ENCODE data around the gene SENP8.

The SENP8 gene

DNA sequence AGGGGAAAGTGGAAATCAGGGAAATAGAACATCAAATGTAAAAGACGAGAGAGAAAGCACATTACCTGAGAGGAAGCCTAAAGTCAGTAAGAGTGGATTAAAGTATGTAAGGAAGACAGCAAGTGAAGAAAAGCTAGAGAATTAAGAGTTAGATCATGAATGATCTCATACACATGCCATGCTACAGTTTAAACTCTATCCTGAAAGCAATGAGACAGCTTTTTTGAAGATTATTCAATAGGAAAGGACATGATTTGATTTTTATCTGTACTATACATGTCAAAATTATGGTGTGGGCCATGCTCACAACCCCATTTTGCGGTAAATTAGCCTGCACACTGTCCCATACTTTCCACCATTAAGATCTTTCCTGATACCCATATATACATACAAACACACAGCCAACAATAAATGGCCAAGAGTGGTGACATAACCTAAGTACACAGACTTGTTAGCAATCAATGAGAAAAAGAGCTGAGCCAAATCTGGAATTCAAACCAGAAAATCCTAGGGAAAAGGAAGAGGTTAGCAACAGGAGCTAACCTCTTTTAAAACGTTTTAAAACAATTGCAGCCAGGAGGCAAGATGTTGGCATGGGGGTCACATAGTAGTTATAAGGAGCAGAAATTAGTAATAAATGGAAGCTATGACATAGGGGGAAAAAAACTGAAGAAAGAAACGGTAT is 4.7 kb upstream of the SENP8 start:
- DNase-seq (ENCODE audit: low spot score): no peak

DNA sequence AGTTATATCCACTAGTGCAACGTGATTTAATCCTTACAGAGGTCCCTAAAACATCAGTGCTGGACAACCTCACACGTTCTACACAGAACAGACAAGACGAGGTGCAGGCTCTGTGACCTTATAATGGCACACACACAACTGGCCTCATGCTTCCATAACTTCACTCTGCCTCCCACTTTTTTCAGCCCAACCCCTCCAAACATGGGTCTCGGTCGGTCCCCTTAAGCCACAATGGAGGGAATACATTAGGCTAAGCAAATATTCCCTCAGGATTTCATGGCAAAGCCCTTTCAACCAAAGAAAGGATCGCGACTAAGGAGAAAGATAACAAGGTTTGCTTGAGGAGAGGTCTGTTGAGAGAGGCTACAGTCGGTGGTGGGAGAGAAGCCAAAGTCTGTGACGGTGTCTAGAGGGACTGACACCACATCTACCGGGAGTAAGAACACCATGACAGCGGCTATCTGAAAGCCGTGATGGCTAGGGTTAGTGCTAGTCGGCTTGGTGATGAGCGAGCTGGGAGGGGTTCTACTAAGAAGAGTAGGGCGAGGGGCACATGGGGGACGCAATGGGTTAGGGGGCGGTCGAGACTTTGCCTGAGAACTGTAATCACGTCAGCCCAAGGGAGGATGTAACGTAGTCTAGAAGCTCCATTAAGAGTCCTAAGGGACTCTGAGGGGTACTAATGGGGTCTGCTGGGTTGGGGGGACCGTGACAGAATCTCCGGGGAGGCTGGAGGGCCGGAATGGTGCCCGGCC is 1.3 kb upstream of the SENP8 start:
- peak; percentile 29 for DNase-seq (ENCODE audit: low spot score)

DNA sequence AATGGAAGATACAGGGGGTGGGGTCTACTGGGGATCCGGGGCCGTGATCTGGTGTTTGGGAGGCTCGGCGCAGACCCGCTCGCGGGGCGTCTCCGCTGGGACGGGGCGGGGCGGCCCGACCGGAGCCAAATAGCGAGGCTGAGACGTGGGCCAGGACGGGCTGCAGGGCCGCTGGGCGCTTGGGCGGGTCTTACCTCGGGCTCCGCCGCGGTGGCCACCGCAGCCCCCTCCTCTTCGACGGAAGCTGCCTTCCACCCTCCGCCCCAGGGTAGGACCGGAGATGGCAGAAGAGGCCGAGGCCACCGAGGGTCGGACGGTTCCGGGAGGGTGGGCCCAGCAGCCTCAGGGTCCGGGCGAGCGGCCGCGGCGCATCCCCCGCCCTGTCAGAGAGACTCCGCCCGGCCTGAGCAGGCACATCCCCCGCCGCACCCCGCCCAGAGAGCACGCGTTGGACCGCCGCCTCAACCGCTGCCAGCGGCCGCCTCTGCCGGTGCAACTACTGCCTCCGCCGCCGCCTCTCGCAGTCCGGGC is 652 bp upstream of the SENP8 start:
- DNase-seq (ENCODE audit: low spot score): no peak

DNA sequence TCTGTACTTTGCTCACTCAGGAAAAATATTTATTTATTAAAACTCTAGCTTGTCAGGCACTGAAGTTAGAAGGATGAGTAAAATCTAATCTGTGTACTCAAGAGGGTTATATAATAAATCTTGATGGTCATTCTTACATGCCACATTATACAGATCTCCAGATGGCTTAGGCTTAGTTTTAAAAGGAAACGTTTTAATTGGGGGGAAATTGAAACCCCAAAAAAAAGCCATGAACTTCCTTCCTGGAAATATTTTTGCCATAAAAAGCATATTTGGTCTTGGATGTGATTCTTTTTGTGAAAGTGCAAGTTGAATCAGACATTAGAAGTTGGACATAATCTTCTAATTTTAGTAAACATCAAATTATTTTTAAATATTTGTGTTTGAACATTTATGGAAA is 6.0 kb downstream of the SENP8 start:
- no peak for DNase-seq (ENCODE audit: low spot score)

DNA sequence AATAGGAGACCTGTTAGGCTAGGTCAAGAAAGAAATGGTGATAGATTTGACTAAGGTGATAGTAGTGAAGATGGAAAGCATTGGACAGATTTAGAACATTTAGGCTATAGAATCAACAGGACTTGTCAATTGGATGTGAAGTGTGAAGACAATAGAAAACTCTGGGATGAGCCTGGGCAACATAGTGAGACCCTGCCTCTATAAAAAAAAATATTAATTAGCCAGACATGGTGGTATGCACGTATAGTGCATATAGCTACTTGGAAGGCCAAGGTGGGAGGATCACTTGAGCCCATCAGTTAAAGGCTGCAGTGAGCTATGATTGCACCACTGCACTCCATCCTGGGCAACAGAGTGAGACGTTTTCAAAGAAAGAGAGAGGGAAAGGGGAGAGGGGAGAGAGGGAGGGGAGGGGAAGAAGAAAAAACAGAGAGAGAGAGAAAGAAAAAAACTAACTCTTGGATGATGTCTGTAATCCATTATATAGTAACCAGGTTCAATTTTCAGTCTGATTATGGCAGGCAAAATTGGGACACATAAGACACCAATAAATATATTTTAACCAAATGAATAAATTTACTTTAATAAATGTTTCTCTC is 9.6 kb downstream of the SENP8 start:
- no peak for DNase-seq (ENCODE audit: low spot score)

DNA sequence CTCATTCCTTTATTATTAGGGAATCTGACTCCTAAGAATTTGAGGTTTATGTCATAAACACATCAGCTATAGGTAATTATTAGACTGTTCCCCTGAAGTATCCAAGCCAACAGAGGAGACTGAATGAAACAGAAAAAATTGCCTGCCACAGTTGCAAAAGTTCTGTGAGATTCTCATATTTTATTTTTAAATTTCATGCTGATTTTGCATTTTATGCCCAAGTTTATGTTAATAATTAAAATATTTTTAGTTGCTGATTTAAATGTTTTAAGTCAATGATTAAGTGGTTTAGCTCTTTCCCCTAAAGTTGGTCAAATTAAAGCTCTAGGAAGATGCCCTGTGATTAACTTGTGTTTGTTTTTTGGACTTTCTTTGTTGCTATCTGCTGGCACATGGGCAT is 10.2 kb downstream of the SENP8 start:
- DNase-seq (ENCODE audit: low spot score): no peak

DNA sequence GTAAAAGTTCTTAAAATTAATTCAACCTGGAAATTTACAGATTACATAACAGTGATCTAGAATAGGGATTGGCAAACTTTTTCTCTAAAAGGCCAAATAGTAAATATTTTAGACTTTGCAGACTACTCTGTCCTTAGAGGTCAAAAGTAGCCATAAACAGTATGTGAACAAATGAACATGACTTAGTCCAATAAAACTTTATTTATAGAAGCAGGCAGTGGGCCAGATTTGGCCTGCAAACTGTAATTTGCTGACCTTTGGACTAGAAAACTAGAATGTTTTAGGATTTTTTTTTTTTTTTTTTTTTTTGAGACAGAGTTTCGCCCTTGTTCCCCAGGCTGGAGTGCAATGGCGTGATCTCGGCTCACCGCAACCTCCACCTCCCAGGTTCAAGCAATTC is 12.1 kb downstream of the SENP8 start:
- DNase-seq (ENCODE audit: low spot score): no peak

DNA sequence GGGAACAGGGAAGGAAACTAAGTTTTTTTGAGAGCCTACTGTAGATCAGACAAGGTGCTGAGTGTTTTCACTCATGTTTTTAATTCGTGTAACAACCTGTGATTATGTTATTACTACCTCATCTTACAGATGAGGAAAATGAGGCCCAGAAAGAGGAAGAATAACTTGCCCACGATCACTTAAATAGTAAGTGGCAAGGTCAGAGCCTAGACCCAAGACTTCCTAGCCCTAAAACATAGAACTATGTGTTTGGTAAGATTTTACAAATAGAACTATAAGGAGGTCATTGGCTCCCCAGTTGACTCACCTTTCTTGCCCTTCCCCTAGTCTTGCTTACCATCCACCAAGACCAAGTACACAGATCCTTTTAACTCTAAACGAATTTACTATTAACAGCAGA is 13.7 kb downstream of the SENP8 start:
- DNase-seq (ENCODE audit: low spot score): no peak

DNA sequence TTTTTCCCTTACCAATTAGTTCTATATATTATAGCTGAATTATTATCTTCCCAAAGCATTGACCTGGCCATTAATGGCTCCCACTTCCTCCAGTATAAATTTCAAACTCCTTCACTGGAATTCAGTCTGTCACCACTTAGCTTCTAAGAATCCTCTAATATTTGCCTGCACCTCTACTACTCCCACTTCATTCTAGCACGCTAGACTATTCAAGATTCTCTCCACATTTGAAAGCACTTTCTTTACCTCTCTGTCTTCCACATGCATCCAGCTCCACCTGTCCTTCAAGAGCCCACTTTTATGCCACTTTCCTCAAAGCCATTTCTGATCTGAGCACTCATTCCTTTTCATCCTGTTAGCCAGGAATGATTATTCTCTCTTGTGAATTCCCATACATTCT is 15.0 kb downstream of the SENP8 start:
- no peak for DNase-seq (ENCODE audit: low spot score)

DNA sequence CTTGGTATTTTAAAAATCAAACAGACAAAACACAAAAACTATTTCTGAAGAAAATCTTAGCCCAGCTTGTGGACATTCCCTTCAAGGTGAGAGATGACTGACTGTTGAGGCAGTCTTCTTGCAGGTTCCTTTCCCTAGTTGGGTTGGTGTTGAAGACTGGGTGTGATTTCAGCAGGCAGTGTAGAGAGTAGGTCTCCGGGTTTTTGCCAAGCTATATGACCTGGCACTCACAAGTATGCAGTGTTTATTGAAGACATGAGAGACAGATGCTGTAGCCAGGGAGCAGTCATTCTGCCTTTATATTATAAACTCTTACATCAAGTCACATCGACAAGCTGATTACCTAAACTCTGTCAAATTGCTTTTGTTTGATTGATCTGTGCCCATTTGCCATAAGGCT is 17.5 kb downstream of the SENP8 start:
- DNase-seq (ENCODE audit: low spot score): no peak

DNA sequence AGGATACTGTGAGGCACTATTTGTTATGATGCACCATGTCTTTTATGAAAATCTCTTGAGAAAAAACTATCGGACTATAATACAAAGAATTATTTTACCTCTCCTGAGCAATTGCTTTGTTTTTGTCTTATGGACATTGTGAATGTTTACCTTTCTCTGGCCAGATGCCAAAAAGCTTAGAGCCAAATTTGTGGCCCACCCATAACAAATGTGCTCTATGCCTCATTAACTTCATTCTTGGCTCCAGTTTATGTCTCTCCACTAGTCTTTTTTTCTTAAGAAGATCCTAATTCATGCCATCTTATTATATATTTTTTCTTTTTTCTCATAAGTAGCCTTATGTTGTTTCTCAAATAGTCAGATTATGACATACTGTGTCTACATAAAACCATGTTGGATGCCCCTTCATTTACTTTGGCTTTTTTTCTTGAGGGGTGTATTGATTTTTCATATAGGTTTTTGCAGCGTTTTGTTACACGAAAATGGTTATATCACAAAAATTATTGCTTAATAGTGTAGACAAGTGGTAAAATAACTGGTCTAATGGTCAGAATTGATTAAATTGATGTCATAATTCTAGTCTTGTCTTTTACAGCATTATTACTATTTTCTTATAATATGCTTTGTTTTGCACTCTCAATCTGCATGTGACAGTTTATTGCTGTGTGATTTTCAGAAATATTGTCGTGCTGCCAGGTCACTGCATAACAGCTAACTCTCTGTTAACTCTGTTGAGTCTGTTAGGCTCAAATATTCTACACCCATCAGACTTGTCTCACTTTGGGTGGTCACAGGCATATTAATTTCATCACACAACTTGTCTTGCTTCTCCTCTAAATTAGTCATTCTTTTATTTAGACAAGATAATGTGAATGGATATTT is 18.2 kb downstream of the SENP8 start:
- no peak for DNase-seq (ENCODE audit: low spot score)

DNA sequence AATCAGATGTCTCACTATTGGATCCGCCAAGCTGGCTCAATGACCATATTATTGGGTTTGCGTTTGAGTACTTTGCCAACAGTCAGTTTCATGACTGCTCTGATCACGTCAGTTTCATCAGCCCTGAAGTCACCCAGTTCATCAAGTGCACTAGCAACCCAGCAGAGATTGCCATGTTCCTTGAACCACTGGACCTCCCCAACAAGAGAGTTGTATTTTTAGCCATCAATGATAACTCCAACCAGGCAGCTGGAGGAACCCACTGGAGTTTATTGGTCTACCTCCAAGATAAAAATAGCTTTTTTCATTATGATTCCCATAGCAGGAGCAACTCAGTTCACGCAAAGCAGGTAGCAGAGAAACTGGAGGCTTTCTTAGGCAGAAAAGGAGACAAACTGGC is 21.5 kb downstream of the SENP8 start:
- no peak for DNase-seq (ENCODE audit: low spot score)

DNA sequence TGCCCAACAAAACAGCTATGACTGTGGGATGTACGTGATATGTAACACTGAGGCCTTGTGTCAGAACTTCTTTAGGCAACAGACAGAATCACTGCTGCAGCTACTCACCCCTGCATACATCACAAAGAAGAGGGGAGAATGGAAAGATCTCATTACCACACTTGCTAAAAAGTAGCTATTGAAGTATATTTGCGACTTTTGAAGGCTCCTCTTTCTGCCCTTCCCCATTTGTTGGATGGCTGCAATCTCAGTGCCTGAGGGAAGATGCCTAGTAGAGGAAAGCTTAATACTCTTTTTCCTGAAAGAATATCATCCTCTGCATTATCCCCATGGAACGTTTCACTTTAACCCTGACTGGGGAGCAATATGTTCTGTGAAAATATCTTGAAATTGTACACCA is 21.9 kb downstream of the SENP8 start:
- no peak for DNase-seq (ENCODE audit: low spot score)

DNA sequence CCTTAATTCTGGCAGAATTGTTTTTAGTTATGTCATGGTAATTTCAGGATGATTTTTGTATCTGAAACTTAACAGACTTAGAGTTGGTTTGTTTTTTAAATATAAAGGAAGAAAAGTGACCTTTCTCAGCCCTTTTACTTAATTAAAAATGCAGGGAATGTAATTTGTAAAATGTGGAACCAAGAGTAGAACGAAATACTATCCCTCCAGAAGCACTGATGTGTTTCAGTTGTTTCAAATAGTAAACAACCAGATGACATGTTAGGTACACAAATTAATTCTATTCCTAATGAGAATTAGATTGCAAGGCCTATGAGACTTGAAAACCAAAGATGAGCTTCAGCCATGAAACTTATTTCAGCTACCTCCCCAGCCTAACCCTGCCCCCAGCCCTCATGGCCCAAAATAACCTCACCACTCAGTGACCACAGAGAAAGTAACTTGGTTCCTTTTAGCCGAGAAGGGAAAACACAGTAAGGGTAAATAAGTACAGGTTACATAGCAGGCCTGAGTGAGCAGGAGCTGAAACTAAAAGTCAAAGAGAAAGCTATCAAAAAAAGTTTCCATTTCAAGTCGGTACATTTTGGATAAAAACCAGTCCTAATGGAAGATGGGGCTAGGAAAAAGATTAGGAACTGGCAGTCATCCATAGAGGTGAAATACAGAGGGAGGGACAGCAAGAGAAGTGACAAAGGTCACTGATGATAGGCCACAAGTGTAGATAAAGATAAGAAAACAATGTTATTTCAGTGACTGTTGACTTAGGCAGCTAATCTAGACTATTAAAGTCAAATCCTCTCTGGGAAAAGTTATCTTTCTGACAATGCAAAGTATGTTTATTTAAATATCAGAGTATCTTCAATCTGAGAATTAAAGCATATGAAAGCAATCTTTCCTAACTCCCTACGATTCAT is 23.2 kb downstream of the SENP8 start:
- no peak for DNase-seq (ENCODE audit: low spot score)

DNA sequence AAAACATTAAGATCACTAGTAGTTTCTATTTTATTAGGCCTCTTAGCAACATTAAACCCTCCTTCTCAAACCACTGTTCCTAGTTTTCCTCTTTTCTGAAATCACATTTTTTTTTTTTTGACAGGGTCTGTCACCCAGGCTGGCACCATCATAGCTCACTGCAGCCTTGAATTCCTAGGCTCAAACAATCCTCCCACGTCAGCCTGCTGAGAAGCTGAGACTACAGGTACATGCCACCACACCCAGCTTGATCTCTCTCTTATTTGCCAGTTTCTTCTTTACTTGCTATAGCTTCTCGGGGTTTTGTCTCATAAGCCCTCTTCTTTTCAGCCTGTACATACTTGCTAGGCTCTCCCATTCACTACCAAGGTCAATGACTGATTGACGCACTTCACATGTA is 28.0 kb downstream of the SENP8 start:
- DNase-seq (ENCODE audit: low spot score): no peak

DNA sequence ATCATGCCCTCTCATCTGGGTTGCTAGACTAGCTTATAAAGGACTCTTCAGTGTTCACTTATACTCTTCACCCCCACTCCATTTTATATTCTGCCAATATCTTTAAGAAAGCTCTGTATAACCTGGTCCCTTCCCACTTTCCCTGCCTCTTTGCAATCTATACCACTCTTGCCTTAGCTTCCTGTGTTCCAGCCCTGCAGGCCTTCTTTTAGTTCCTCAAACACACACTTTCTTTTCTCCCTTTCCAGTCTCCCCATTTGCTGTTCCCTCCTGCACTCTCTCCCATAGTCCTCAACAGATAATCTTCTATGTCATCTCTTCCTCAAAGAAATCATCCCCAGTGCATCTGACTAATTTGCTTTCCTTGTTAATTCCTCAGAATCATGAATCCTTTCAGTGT is 28.7 kb downstream of the SENP8 start:
- DNase-seq (ENCODE audit: low spot score): no peak

DNA sequence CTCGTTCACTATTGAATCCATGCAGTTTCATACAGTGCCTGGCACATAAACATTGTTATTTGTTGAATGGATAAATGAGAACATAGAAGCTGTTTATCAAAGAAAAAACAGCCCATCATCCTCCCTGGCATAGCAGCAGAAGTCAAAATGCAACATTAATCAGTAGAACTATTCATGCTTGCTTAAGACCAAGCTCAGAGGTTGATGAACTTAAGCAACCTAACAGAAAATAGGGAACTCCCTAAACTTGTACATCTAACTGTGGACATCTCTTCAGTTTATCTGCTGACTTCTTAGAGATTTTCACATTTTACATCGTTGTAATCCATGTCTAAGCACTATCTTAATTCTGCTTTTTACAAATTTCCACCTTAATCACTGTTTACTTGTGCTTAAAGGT is 29.2 kb downstream of the SENP8 start:
- DNase-seq (ENCODE audit: low spot score): no peak

DNA sequence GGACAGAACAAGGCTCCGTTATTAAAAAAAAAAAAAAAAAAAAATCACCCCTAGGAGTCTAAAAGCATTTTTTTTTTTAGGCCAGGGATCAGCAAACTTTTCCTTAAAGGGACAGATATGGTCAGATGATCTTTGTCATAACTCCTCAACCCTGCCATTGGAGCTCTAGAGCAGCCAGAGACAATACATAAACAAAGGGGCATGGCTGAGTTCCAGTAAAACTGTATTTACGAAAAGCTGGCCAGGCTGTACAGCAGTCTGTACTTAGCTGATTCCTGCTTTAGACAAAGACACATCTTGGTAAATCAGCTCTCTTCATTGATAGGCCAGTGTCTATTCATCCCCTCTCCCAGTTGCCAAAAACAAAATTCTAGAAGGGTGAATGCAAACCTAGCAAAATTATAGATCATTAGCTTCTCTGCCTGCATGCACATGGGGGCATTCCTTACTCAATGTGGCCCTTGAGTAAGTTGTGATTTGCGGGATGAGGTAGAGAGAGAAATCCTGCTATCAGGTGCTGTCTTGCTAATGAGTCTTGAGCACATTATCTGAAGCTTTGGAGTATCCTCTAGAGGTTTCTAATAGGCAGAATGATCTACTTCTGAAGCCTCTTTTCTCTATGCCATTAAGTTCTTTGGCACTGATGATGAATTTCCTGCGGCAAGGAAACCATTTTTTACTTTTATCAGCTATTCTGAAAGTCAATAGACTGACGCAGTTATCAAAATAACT is 35.2 kb downstream of the SENP8 start:
- no peak for DNase-seq (ENCODE audit: low spot score)

DNA sequence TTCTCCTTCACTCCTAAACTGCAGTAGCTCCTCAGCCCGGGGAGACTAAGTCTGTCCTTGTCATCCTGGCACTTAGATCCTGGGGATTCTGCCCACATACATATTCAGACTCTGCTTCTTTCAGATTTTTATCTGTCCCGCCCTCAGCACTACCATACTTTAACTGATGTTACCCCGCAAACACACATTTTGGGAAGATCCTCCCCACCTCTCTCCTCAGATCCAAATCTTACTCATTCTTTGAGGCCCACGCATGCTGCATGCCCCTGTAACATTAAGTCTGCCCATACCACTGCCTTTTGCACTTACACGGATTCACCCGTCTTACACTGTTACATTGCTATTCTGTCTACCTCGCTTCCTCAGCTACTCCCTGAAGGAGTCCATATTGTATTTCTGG is 36.1 kb downstream of the SENP8 start:
- DNase-seq (ENCODE audit: low spot score): no peak

DNA sequence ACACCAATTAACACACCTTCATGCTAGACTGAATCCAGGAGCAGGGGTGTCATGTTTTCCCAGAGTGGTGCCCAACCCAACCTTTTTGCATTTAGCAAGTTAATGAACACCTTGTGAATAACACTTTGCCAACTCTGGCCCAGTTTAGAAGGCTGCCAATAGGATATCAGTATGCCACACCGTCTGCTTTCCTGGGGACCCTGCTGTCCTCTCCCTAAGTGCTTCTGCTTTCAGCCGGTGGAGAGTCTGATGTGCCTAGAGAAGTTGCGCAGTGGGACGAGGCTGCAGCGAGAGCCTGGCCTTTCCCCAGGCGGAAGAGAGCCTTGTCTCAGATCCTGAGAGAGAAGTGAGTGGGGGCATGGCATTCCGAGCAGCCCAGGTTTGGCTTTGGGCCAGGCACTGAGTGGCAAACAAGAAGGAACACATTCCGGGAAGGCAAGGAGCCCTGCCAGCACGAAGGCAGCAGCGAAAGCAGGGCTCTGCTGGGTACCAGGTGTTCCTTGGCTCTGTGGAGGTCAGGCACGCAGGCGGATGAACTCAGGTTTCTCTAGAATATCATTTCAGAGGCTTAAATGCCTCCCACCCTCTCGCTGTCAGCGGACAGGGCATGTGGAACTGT is 36.9 kb downstream of the SENP8 start:
- DNase-seq (ENCODE audit: low spot score): no peak
